Epidermal melanocyte (primary cell): ENCODE data around the gene KCNMB2.

Source experiments
- DNase-seq: peaks from one replicate; pipeline ENCODE4 v3.0.0; 2011; ENCODE audit warnings: low spot score; ENCODE audit not compliant: insufficient read length

KCNMB2 gene

DNA sequence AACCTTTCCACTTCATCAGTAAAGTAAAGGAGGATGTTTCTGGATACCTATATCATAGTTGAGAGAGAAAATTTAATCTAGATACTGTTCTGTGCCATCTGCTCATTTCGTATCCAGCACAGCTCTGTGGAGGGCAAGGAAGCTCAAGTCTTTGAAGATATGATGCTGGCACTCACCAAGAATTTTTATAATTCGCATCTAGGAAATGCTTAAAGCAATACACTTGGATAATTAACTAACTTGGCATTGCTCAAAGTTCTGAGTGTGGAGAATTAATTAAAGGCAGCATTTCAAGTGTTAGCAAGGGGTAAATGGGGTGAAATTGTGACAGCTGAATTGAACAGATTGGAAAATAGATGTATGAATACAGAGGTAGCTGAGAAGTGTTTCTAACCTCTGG is 213.2 kb downstream of the KCNMB2 start:
- no peak for DNase-seq

DNA sequence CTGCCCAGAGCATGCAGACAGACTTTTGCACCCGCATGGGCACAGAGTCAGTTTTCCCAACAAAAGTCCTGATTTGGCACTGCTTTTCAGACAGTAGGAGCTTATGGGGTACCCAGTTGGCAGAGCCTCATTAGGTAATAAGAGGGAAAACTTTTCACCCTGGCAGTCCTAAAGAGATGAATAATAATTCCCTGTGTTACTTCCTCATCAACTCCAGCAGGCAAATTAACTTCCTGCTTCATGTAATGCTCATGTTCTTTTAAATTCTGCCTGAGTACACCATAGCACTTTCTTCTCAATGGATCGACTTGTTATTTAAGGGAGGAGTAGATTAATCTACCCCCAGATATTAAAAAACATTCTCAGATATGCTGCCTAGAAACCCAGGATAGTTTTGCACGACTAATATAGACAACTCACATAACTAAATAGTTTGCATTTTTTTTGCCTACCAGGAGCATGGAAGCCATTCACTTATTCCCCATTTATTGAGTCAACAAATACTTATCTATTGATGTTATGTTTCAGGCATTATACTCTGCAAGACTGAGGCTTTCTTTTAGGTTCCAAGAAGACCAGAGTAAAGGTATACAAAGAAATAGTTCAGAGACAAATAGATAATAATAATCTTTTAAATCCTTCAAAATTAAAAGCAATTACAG is 214.5 kb downstream of the KCNMB2 start:
- no peak for DNase-seq

DNA sequence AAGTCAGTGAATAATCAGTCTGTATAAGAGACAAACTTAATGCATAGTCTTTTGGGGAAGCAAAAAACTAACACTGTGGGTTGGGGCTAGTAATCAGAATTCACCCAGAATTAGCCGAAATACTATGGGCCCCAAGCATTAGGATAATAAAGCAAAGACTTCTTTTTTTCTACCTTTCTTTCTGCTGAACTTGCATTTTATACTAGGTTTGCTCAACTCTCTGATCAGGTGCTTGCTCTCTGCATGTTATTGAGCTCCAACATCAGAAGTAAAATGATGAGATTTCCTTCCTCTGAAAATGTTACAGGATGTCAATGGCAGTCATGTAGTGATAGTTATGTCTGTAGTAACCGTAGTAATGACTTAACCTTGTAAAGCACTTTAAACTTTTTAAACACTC is 216.6 kb downstream of the KCNMB2 start:
- DNase-seq: no peak

DNA sequence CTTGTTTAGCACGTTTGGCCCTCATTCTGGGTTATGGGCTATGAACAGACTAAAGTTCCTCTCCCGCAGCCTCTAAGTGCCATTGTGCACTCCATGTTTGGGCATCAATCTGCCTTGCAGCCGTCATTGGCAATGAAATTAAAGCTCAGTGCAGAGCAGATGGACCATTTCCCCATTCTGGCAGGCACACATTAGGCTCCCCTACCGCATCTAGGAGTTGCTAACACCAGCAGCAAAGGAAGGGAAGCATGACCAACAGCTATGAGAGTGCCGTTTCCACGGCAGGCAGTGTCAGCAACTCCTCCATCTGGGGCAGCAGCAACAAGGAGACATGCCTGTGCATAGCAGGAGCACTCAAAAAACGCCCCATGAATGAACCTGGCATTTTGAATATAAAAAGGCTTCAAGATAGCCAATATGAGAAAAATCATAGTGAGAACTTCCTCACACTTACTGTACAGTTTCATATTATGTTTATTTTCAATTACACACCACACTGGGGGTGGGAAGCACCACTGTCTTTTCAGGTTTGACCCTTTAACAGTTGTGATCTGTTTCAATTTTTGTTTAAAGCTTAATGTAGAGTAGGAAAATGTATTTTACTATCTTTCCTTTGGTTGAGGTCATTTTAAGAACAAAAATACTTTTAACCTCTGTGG is 218.7 kb downstream of the KCNMB2 start:
- no peak for DNase-seq

DNA sequence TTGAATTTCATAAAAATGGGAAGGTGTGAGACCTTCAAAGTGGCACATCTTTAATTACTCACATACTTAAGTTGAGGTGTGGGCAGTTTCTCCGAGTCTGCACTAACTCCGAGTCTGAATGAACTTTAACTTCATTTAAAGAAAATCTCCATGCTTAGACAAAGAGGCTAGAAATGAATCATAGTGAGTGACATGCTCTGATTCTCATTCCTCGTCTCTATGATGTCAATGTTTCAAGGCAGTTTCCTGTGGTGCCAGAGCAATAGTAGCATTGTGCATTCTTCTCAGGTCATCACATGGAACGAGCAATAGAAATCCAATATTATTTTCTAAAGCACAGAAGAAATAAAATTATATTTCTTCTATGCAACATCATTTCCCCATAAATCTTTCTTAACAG is 224.8 kb downstream of the KCNMB2 start:
- no peak for DNase-seq

DNA sequence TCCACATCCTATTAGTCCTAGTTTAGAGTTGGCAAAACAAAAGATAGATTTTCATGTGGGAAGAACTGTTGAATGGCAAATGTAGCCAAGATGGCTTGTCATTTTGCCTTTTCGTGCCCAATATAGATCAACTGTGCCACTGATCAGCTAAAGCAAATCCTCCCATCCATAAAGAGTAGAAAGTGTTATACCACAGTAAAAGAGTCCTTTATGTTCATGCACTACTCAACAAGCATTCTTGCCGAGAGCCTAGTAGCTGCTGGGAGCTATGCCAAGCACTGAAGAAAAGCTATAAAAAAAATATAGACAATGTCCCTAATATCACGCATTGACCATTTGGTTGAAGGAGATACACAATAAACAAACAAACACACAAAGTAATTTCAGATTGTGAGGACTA is 225.2 kb downstream of the KCNMB2 start:
- no peak for DNase-seq

DNA sequence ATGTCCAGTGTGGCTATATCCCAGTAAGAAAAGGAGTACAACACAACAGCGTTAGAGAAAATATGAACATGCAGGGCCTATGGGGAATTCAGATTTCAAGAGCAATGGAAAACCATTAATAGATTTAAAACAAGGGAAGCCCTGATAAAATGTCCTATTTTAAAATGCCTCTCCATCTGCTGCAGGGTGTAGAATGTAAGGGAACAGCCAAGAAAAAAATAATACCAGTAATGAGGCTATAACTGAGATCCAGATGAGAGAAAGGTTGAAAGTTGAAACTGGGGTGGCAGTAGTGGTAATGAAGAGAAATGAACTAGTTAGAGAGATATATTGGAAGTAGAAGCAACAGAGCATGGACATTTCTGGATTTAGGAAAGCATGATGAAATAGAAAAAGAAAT is 226.1 kb downstream of the KCNMB2 start:
- no peak for DNase-seq

DNA sequence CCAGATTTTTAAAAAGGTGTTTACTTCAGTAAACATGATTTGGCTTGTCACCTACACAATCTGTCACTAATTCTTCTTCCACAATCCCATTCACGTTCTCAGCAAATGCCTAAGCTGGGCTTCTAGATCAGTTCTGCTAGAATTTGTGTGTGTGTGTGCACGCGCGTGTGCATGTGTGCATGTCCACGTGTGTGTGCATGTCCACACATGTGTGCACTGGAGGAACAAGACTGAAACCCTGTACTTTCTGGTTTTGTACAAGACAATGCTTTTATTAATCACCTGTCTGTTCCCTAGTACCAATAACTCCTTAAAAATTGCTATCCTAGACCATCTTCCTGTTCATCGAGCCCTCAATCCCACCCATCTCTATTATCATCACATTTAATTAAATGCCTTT is 229.2 kb downstream of the KCNMB2 start:
- no peak for DNase-seq

DNA sequence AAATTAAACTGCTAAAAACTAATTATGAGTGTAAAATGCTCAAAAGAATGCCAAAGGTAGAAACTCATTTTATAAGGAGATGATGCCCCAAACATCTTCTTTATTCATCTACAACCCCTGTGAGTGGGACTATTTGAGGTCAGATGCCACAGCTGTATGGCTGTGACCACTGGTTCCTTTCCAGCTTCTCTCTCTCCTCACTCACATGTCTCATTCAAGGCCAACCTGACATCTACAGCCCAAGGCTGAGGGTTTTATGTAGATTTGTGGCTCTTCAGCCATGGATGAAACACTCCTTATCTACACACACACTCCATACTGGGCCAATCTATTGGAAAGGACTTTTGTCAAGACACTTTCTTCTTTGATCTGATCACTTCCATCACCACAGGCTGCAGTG is 231.3 kb downstream of the KCNMB2 start:
- no peak for DNase-seq

DNA sequence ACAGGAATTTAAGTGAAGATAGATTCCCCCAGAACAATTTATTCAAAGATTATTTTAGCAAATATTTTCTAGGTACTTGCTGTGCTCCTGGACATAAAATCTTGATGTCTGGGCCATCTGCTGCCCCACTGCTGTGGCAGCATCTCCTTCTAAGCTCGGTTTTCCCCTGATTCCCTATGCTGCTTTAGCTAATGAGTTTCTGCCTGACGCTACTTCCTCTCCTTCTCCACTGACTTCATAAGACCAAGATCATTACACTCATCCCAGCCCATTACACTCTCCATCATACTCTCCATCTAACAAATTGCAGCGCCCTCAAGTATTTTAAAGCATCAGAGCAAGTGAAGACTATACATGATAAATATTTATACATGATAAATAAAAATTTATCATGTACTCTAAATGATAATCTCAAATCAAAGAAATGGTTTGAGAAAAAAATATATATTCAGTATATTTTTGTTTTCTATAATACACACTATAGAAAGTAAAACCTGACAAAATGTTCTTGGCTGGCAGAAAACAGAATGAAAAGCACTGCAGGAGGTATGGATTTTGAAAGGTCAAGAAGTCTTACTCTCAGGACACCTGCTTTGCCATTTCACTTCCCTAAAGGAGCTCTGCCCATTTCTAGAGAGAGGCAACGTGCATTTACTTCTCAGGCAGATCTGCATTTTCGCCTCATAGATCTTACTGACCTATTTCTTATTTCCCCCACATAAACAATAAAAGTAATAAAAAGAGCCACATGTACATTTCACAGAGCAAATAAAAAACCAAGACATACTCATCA is 232.0 kb downstream of the KCNMB2 start:
- no peak for DNase-seq

DNA sequence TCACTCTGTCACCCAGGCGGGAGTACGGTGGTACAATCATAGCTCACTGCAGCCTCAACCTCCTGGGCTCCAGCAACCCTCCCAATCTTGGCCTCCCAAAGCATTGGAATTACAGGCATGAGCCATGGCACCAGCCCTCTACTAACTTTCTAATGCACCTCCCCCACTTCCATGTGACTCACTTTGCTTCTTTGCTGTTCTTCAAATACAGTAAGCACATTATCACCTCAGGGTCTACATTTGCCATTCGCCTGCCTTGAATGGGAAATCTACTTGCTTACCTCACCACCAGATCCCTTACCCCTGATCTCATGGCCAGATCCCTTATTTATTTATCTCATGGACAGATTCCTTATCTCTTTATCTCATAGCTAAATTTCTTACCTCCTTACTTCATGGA is 235.3 kb downstream of the KCNMB2 start:
- no peak for DNase-seq

DNA sequence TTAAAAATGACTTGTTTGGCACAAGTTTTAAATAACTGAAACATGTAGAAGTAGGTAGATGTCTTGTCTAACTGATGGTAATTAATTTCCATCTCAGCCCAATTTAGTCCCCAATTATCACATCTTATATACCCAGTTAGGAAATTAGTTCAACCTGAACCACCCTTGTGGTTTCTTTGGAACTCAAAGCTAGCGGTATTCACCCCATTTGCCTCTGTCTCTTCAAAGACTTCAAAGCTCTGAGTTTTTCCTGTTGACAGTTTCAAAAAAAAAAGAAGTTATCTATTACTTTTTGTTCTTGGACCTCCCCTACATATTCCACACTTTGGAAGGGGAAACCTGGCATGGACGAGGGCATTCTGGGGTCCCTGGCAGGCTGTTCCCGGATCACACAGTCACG is 236.5 kb downstream of the KCNMB2 start:
- DNase-seq: no peak

DNA sequence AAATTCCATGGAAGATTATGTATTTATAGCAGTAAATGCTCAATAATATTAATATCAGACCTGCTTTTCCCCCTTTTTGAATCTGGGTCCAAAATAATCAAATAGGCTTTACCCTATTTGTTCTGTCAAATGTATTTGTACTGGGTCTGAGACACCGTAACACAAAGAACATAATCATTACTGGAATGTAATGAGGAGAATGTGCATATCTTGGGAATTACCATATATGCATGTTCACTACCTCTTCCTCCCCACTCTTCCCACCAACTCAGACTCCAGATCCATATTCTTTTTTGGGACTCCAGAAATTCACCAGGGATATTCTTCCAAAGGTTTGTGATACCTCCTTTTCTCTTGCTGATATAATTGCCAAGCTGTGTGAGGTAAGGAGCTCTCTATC is 237.1 kb downstream of the KCNMB2 start:
- no peak for DNase-seq

DNA sequence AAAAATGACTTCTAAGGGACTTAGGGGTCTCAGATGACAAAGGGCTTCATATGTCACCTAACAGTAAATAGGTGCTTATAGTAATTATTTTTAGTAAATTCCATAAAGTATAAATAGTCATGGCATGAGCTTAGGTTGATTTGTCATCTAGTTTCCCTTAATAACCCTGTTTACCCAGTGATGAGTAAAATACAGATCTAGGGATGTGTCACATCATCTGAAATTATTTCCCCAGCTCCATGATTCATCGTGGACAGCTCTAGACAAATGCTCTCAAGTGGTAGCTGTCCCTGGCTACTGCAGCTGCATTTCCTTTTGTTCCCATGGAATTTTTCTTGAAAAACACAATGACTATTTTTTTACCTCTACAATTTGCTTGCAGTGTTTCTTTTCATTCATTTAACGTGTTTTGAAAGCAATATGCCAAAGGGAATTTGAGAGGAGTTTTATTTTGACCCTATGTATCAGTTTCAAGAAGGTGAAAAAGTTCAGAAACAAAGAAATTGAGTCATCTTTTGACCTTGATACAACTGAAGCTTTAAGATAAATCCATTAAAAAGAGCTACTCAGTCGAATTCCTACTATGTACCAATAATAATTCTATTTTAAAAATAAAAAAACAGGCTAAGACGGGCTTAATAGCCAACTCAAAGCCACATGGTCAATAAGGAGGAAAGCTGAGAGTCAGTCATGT is 241.6 kb downstream of the KCNMB2 start:
- DNase-seq: no peak

DNA sequence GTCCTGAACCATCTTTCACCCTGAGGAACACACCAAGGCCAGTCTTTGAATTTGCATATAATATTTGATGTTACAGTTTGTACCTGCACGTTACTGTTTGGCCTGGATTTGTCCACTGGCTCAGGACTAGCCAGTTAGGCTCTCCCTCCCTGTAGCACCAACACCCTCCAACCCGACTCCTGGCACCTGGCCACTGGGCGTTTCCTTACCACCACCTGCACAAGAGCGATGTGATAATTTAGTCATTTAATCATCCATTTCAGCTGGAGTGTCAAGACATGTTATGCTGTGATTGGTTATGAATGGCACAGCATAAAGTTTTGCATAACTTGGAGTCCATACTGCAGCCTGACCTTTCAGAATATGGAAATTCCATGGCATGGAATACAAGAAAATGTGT is 242.4 kb downstream of the KCNMB2 start:
- DNase-seq: no peak

DNA sequence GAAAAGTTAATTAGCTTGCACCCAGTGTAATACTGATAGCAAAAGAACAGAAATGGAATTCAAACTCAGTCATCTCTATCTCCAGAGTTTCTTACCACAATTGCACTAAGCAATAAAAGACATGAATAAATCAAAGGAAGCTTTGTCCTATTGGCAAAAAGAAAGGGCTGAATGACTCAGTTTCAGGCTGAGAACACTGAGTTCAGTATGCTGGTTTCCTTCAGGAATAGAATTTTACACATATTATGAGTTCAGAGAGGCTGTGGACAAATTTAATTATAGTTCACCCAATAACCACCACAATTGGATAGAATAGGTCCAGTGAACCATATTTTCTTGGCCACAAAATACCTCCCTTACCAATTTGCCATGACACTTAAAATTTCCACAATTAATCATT is 249.7 kb downstream of the KCNMB2 start:
- peak; percentile 22 for DNase-seq

DNA sequence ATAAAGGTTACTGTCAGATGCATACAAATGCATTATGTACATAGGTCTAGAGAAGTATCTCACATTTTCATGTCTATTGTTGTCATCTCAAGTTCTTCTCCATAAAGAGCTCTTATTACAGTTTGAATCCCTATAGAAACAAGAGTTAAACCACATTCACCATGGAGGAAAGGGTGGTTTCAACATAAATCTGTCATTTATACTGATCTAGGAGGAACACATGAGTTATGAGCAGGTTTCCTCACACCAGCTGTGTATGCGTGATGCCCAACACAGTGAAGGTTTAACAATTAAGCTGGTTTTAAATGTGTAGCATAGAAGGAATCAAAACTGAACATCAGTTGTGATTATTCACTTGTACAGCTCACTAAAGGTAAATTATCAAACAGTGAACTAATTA is 251.7 kb downstream of the KCNMB2 start:
- DNase-seq: no peak

DNA sequence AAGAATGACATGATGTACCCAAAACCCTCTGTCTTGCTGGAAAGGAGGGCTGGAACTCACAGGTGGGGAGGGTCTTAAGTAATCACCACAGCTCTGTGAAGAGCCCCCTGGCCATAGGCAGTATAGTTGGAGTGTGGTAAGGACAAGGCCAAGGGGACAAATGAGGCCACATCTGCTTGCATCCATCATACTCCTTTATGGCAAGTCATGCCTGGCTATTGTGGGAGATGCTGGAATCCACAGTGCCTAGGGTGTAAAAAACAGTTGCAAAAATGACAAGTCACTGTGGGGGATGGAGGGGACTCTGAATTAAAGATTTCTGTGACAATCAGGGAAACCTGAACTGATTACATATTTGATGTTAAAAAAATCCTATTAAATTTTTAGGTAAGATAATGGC is 258.5 kb downstream of the KCNMB2 start:
- no peak for DNase-seq

DNA sequence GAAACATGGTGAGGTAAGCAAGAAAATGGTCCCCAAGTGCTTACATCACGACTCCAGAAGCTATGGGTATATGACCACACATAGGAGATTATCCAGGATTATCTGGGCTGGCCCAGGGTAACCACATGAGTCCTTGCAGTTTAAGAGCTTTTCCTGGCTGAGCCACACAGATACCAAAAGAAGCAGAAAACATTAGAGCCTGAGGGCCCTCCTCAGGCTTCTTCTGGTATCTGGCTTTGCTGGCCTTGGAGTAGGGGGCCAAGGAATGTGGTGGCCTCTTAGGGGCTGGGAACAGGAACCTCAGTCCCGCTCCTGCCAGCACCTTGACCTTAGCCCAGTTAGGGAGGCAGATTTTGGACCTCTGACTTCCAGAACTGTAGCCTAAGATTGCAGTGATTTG is 259.1 kb downstream of the KCNMB2 start:
- DNase-seq: no peak

DNA sequence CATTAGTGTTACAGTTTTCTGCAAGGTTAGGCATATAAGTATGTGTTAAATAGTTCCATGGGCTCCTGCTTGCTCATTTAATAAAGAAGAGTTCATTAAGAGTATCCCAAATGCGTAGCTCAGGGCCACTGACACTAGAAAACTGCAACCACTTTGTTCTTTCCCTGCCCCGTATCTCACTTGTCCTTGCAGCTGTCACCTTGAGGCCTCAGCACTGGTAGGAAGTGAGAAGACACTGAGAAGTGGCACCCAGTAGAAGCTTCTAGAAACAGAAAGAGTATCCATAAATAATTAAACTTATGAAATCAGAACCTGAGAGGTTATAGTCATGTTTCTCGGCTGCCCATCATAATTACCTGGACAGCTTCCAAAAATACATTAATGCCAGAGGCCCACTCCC is 266.0 kb downstream of the KCNMB2 start:
- DNase-seq: no peak

DNA sequence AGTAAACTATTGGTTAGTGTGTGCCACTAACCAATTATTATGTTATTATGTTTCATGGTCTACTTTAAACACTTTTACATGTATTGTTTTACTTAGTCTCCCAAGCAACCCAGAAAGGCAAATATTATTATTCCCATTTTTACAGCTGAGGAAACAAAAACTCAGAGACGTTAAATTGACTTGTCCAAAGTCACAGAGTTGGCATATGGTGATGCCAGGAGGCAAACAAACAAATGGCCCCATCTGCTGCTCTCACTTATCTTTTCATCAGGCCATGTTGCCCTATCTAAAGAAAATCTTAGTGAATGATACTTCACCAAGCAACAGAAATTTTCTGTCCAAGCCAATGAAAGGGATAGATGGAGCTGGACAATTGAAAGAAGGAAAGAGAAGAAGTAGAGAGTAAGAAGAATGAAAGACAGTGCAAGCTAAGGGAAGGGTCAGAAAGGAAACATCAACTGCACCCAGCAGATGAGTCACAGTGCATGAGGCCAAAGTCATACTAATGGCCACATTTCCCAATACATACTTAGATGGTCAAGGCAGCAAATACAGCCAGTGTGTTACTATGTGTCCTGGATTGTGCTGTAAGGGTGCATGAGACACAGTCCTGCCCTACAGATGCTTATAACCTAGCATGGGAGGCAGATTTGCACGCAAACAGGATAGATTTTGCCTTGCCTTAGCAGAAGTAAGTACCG is 266.9 kb downstream of the KCNMB2 start:
- DNase-seq: no peak

DNA sequence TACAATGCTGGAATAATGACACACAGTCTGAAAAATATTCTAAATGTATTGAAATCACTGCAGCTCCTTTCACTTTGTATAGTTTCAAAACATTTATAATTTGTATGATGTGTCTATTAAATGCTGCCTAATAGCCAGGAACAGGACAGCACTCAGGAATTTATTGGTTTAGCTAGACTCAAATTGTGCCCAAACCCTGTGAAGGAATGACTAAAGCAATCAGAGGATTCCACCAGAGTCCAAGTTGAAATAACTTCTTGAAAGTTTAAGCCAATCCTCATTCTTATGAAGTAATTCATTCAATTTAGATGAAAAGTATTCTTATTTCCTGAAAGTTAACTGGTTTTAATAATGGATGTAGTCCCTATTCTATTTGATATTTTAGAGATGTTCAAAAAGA is 268.4 kb downstream of the KCNMB2 start:
- no peak for DNase-seq
